IPS-20b (cell line): ENCODE results near the gene KRTAP4-3.
"Not testable (repeated sequence)": the region's sequence is repeated elsewhere in the genome, so short reads cannot be mapped to it uniquely, and the experiment has no call there.

Experiments
- H3K27ac ChIP-seq: one replicate; pipeline ENCODE4 v1.5.1; 2013; ENCODE audit warnings: low read length
- H3K27me3 ChIP-seq: 2 replicates; pipeline ENCODE4 v1.6.1; 2013; ENCODE audit warnings: mild to moderate bottlenecking, low read length, inconsistent platforms; ENCODE audit not compliant: insufficient read depth
- H3K36me3 ChIP-seq: 2 replicates; pipeline ENCODE4 v1.6.1; 2013; ENCODE audit warnings: low read depth, mild to moderate bottlenecking, inconsistent platforms, low read length, moderate library complexity; ENCODE audit not compliant: insufficient read depth
- H3K4me1 ChIP-seq: 2 replicates; pipeline ENCODE4 v1.6.1; 2013; ENCODE audit warnings: mild to moderate bottlenecking, control low read depth, inconsistent platforms, low read length, moderate library complexity; ENCODE audit not compliant: insufficient read depth
- H3K4me3 ChIP-seq: 2 replicates; pipeline ENCODE4 v1.5.1; 2013; ENCODE audit warnings: mild to moderate bottlenecking, low read length, inconsistent platforms
- H3K9ac ChIP-seq: 2 replicates; pipeline ENCODE4 v1.6.1; 2013; ENCODE audit warnings: low read depth, mild to moderate bottlenecking, inconsistent platforms, low read length, moderate library complexity
- H3K9me3 ChIP-seq: 2 replicates; pipeline ENCODE4 v1.6.1; 2013; ENCODE audit warnings: mild to moderate bottlenecking, low read depth, low read length, inconsistent platforms; ENCODE audit not compliant: insufficient read depth

KRTAP4-3 gene

GRCh38 chr17:41178843-41179616 lies 11.0 kb upstream of the KRTAP4-3 start:
- Histone ChIP-seq H3K4me3 (no peak overlapping the region), H3K36me3 (no peaks in the 10 kb centered on the region), H3K9ac (no peak overlapping the region), H3K27me3 (no peaks in the 10 kb centered on the region; the same call in 1 of the 2 replicates), H3K4me1 (no peaks in the 10 kb centered on the region), H3K27ac (no peak overlapping the region), H3K9me3 (no peaks in the 10 kb centered on the region)

GRCh38 chr17:41178341-41178740 lies 10.3 kb upstream of the KRTAP4-3 start:
- no peaks in the 10 kb centered on the region; the same call in 1 of the 2 replicates for H3K27me3 ChIP-seq
- no peak overlapping the region for H3K4me3 ChIP-seq
- no peak overlapping the region for H3K27ac ChIP-seq
- no peaks in the 10 kb centered on the region for H3K36me3 ChIP-seq
- H3K4me1 ChIP-seq, result no peaks in the 10 kb centered on the region
- H3K9ac ChIP-seq, result no peak overlapping the region
- no peaks in the 10 kb centered on the region for H3K9me3 ChIP-seq

- Histone ChIP-seq H3K9me3 (no peaks in the 10 kb centered on the region), H3K4me3 (no peak within 1 kb of the TSS), H3K27me3 (no peaks in the 10 kb centered on the region; the same call in 1 of the 2 replicates), H3K4me1 (no peaks in the 10 kb centered on the region), H3K9ac (no peak within 1 kb of the TSS), H3K36me3 (no peaks in the 10 kb centered on the region), H3K27ac (no peak within 1 kb of the TSS)
These were observed 9.8 kb upstream of the KRTAP4-3 start, which contains the start of gene KRTAP4-2 for GRCh38 chr17:41177727-41178271. KRTAP4-2 (minus strand) TSS chr17:41178221; CDS start chr17:41178164, 57 bp downstream.

- H3K4me1 ChIP-seq, result no peaks in the 10 kb centered on the region
- no peaks in the 10 kb centered on the region for H3K36me3 ChIP-seq
- H3K27me3 ChIP-seq, result no peaks in the 10 kb centered on the region; the same call in 1 of the 2 replicates
- H3K9me3 ChIP-seq, result no peaks in the 10 kb centered on the region
- no peak overlapping the region for H3K9ac ChIP-seq
- H3K4me3 ChIP-seq, result no peak overlapping the region
- H3K27ac ChIP-seq, result no peak overlapping the region
These were observed 8.8 kb upstream of the KRTAP4-3 start for GRCh38 chr17:41176744-41177387.

- Histone ChIP-seq H3K27ac (no peak overlapping the region), H3K36me3 (no peaks in the 10 kb centered on the region), H3K4me1 (no peaks in the 10 kb centered on the region), H3K9me3 (no peaks in the 10 kb centered on the region), H3K27me3 (no peaks in the 10 kb centered on the region; the same call in 1 of the 2 replicates), H3K9ac (no peak overlapping the region), H3K4me3 (no peak overlapping the region)
These were observed 3.9 kb upstream of the KRTAP4-3 start for GRCh38 chr17:41171886-41172285.

- no peaks in the 10 kb centered on the region for H3K9me3 ChIP-seq
- no peak overlapping the region for H3K27ac ChIP-seq
- no peaks in the 10 kb centered on the region for H3K27me3 ChIP-seq
- no peaks in the 10 kb centered on the region for H3K4me1 ChIP-seq
- H3K4me3 ChIP-seq, result no peak overlapping the region
- no peaks in the 10 kb centered on the region for H3K36me3 ChIP-seq
- no peak overlapping the region for H3K9ac ChIP-seq
These were observed 460 bp downstream of the KRTAP4-3 start for GRCh38 chr17:41167561-41167960.

- H3K27ac ChIP-seq, result no peak overlapping the region
- no peaks in the 10 kb centered on the region for H3K36me3 ChIP-seq
- H3K4me1 ChIP-seq, result no peaks in the 10 kb centered on the region
- H3K9me3 ChIP-seq, result no peaks in the 10 kb centered on the region
- no peak overlapping the region for H3K4me3 ChIP-seq
- no peaks in the 10 kb centered on the region for H3K27me3 ChIP-seq
- H3K9ac ChIP-seq, result no peak overlapping the region
These were observed 4.2 kb downstream of the KRTAP4-3 start for GRCh38 chr17:41163828-41164227.

GRCh38 chr17:41160648-41161047 lies 7.4 kb downstream of the KRTAP4-3 start, which contains the start of gene KRTAP4-4:
KRTAP4-4 (minus strand) TSS chr17:41160748; CDS start chr17:41160691, 57 bp downstream.
- no peaks in the 10 kb centered on the region for H3K27me3 ChIP-seq
- H3K9me3 ChIP-seq, result no peaks in the 10 kb centered on the region
- H3K36me3 ChIP-seq, result no peaks in the 10 kb centered on the region
- H3K4me3 ChIP-seq, result no peak within 1 kb of the TSS
- no peak within 1 kb of the TSS for H3K9ac ChIP-seq
- no peaks in the 10 kb centered on the region for H3K4me1 ChIP-seq
- no peak within 1 kb of the TSS for H3K27ac ChIP-seq

- not testable (repeated sequence) for H3K4me1 ChIP-seq, H3K9ac ChIP-seq, H3K9me3 ChIP-seq, H3K36me3 ChIP-seq, H3K4me3 ChIP-seq, H3K27me3 ChIP-seq, H3K27ac ChIP-seq
These were observed 7.8 kb downstream of the KRTAP4-3 start for GRCh38 chr17:41160190-41160589.

- Histone ChIP-seq H3K9me3 (no peaks in the 10 kb centered on the region), H3K4me3 (no peak overlapping the region), H3K27ac (no peak overlapping the region), H3K4me1 (no peaks in the 10 kb centered on the region), H3K9ac (no peak overlapping the region), H3K27me3 (no peaks in the 10 kb centered on the region), H3K36me3 (no peaks in the 10 kb centered on the region)
These were observed 14.2 kb downstream of the KRTAP4-3 start for GRCh38 chr17:41153856-41154255.

- Histone ChIP-seq H3K36me3 (no peaks in the 10 kb centered on the region), H3K27ac (no peak overlapping the region), H3K4me1 (no peaks in the 10 kb centered on the region)
These were observed 16.5 kb downstream of the KRTAP4-3 start for GRCh38 chr17:41151525-41151924.

GRCh38 chr17:41150026-41150425 lies 18.0 kb downstream of the KRTAP4-3 start:
- no peaks in the 10 kb centered on the region for H3K36me3 ChIP-seq
- no peak overlapping the region for H3K9ac ChIP-seq
- no peak overlapping the region for H3K27ac ChIP-seq
- no peak overlapping the region for H3K4me3 ChIP-seq
- H3K9me3 ChIP-seq, result no peaks in the 10 kb centered on the region
- H3K4me1 ChIP-seq, result no peaks in the 10 kb centered on the region
- no peaks in the 10 kb centered on the region for H3K27me3 ChIP-seq

More at GRCh38 chr17:41151525-41151924, 16.5 kb downstream of the KRTAP4-3 start:
- Histone ChIP-seq H3K9me3 (no peaks in the 10 kb centered on the region), H3K9ac (no peak overlapping the region), H3K27me3 (no peaks in the 10 kb centered on the region), H3K4me3 (no peak overlapping the region)
